Heart right ventricle (tissue), 16 donors: Measurements from ENCODE around the gene PARD3. TPM values are rescaled to one million over a fixed set of nuclear protein-coding genes. Genes with fewer than 3 reads are reported as not detected.

ENCODE experiments used
- ATAC-seq, 8 donors: fragments of 200-7000 bp; cut with Tn5 transposase; one replicate each; pipeline ENCODE4 v1.9.1; 2020; ENCODE audit warnings: mild to moderate bottlenecking in 8 of 8, moderate library complexity in 8 of 8, moderate number of reproducible peaks in 1 of 8
- DNase-seq, 2 donors: peaks; one replicate each; pipeline ENCODE4 v3.0.0-alpha.2; 2020
- H3K27ac ChIP-seq, 10 donors: fragments of 200-600 bp; sonication (generic) in 2 of 10; one replicate each; pipeline versions ENCODE4 v1.5.0 to v1.8.0; 2020 to 2022; ENCODE audit warnings: mild to moderate bottlenecking in 3 of 10
- H3K27me3 ChIP-seq, 7 donors: fragments of 200-600 bp; one replicate each; pipeline ENCODE4 v1.8.0; 2021 to 2022; ENCODE audit warnings: mild to moderate bottlenecking in 2 of 7
- H3K36me3 ChIP-seq, 9 donors: fragments of 200-600 bp; sonication (generic) in 1 of 9; one replicate each; pipeline versions ENCODE4 v1.5.0 to v1.8.0; 2020 to 2022; ENCODE audit warnings: mild to moderate bottlenecking in 2 of 9
- H3K4me1 ChIP-seq, 9 donors: fragments of 200-600 bp; sonication (generic) in 1 of 9; one replicate each; pipeline versions ENCODE4 v1.5.0 to v1.8.0; 2020 to 2022; ENCODE audit warnings: mild to moderate bottlenecking in 4 of 9
- H3K4me3 ChIP-seq, 10 donors: fragments of 200-600 bp; sonication (generic) in 2 of 10; one replicate each; pipeline versions ENCODE4 v1.5.0 to v1.8.0; 2020 to 2022; ENCODE audit warnings: mild to moderate bottlenecking in 7 of 10, moderate library complexity in 2 of 10
- H3K9me3 ChIP-seq, 11 donors: fragments of 200-600 bp in 10 of 11; sonication (generic) in 2 of 11; one replicate each; pipeline versions ENCODE4 v1.5.0 to v1.8.0; 2013 to 2022; ENCODE audit warnings: mild to moderate bottlenecking in 2 of 11, control low read depth in 1 of 11, moderate library complexity in 1 of 11
- CTCF ChIP-seq, 9 donors: fragments of 200-600 bp; sonication (generic) in 2 of 9; IDR thresholded peaks; one replicate each; pipeline versions ENCODE4 v1.5.0 to v1.8.0; 2021 to 2022; ENCODE audit warnings: antibody characterized with exemption in 9 of 9, mild to moderate bottlenecking in 5 of 9, moderate library complexity in 1 of 9
- WGBS, 2 donors: extraction: QIAGEN DNeasy Blood & Tissue Kit; methylation state at CpG; one replicate each; pipeline ENCODE4 v1.1.7; 2013; ENCODE audit warnings: inconsistent platforms in 1 of 2; 5-methylcytosine and 5-hydroxymethylcytosine counted together
- intact Hi-C, 10 donors: fragments of 100-400 bp; cut with DNase I; formaldehyde crosslinking; loops; one replicate each; pipeline versions ENCODE4 v1.11.1 to v1.14.2; 2022
- polyA plus RNA-seq, 2 donors: library from polyadenylated mRNA; stranded (reverse); fragments of 200-250 nt; gene quantifications; one replicate each; pipeline ENCODE4 v1.2.3, GENCODE V29; 2013
- total RNA-seq, 10 donors: library from RNA; stranded (reverse); fragmentation: NEBNext Ultra II Directional in 3 of 10; extraction: Animal tissue kit (Norgen Biotek cat#: 25700) in 3 of 10; gene quantifications; one replicate each; pipeline versions ENCODE4 v1.2.1 to v1.2.4, GENCODE V29; 2021 to 2023
- donor health status: Arrhythmogenic right ventricular cardiomyopathy.
- donor health status: ischemic (EF 13 %, LVEDD 7.1; RV severe dilation, severe dysfunction).
- donor health status: healthy with polysubstance abuse.
- donor health status: DM: no; HTN: yes; CAD: no.
- donor health status: DM: no; HTN: no; CAD: no.
- donor health status: ischemic (EF 25% LVEDD 6.9; RV normal size, moderate dysfunction).
- donor health status: ischemic (EF 25% LVEDD 5.7; RV mildly dilated, moderate dysfunction).
- donor health status: healthy.
- donor health status: DM: yes; HTN: yes; CAD: no.
- donor health status: Ischemic cardiomyopathy.
- donor health status: ischemic (EF 35%, LVEDD 5.7; RV mildly dilated, moderate dysfunction).
- donor health status: nonischemic (EF 11% LVEDD 7.7; RV severe dilation, severe dysfunction).
- donor health status: DM: yes; HTN: yes; CAD: no.
- donor health status: PGD.
- donor health status: ischemic (EF 29% LVEDD 5.4; RV normal size, mild dysfunction).
- donor health status: nonischemic (EF 23%, LVEDD 6.1; RV moderate dilation, normal function).

The PARD3 gene
- total and polyA plus RNA-seq, 12 donors = 19.7 to 41.8 (median 34.2) TPM

DNA sequence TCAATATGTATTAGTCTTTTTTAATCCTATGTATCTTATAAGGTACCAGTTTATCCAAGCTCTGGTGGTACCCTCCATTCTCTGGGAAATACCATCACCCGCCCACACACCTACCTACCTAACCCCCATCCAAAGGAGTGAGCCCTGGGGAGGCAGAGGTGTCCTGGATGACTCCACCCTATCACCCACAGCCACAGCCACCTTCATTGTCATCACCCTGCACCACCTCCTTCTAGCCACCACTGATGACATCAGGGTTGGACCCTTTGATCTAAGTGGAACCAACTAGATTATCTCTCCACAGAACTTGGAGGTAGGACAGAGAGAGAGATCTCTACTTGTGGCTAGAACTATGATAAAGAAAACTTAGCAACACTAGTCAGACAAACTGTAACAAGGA lies 259.4 kb downstream of the PARD3 start:
- Histone ChIP-seq H3K27ac (no peak overlapping the region), H3K36me3 (no peaks in the 10 kb centered on the region), H3K27me3 (no peaks in the 10 kb centered on the region), H3K9me3 (no peaks in the 10 kb centered on the region), H3K4me1 (peaks cover 0 to 4% (median 0%) of the 10 kb centered on the region in 9 donors), H3K4me3 (no peak overlapping the region)
- DNase-seq (no peak), ATAC-seq (no peak)
- no peak for TF ChIP-seq CTCF (IDR thresholded peaks at IDR 0.05)
- 96 to 98% methylated on average over 1 of the region's 1 CpG for WGBS, 2 donors
- intact Hi-C loops = no loop called here

DNA sequence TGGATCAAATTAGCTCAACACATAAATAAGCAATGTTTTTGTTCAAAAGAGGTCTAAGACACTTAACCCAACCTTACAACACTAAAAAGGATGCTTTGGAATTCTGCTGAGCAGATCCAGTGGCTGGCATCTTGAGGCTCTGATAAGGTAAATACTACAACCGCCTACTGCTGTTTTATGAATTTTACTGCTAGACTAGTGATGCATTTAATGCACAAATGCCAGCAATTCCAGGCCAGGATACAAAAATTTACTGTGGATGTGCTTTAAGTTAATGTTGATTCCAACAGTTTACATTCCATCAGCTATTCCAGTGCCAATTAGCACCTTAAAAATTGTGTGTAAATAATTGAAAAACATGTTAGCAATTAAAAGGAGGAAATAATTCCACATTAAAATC lies 261.3 kb downstream of the PARD3 start:
- Histone ChIP-seq H3K4me3 (no peak overlapping the region), H3K27ac (no peak overlapping the region), H3K36me3 (no peaks in the 10 kb centered on the region), H3K27me3 (no peaks in the 10 kb centered on the region), H3K4me1 (peaks cover 0 to 16% (median 0%) of the 10 kb centered on the region in 9 donors), H3K9me3 (no peaks in the 10 kb centered on the region)
- intact Hi-C loops = no loop called here
- WGBS, 2 donors = 45 to 97% methylated on average over 1 of the region's 1 CpG
- no peak for DNase-seq
- no peak for TF ChIP-seq CTCF (IDR thresholded peaks at IDR 0.05)
- ATAC-seq = no peak

DNA sequence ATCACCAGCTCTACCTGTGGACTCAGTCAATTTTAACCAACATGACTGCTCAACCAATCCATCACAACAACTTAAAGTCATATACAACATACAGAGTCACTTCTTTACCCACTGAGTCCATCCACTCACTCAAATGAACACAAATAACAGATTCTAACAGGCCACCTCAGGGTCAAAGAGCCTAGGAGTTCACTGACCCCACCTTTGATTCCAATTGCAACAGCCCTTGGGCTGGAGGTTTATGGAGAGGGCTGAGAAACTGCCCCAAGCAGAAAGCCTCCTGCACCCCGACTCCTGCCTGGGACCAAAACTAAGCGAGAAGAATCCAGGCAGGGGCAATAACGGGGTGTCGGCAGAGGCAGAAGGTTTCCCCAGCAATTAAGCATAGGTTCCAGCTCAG lies 263.8 kb downstream of the PARD3 start:
- H3K4me3 ChIP-seq = no peak overlapping the region
- no peak overlapping the region for H3K27ac ChIP-seq
- no peak for TF ChIP-seq CTCF (IDR thresholded peaks at IDR 0.05)
- no peaks in the 10 kb centered on the region for H3K36me3 ChIP-seq
- peaks cover 0 to 37% (median 8%) of the 10 kb centered on the region in 9 donors for H3K4me1 ChIP-seq
- ATAC-seq (no peak), DNase-seq (no peak)
- H3K9me3 ChIP-seq = no peaks in the 10 kb centered on the region
- H3K27me3 ChIP-seq = no peaks in the 10 kb centered on the region
- WGBS, 2 donors = 95 to 96% methylated on average over 4 of the region's 4 CpGs
- intact Hi-C loops = no loop called here

DNA sequence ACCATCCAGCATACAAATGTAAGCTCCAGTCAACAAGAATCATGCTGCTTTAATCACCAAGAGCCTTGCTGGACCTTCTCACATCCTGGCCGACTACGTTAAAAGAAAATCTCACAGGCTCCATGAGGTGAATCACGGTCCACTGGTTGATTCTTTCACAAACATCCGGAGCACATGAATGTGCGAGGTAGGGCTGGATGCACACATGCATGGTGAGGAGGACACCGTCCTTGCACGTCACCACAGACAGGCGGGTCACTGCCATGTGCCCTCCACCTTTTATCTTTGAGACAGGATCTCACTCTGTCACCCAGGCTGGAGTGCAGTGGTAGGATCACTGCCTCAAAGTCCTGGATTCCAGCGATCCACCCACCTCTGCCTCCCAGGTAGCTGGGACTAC lies 265.1 kb downstream of the PARD3 start:
- no peak for ATAC-seq
- DNase-seq = no peak
- no peaks in the 10 kb centered on the region for H3K27me3 ChIP-seq
- TF ChIP-seq CTCF (IDR thresholded peaks at IDR 0.05) = no peak
- 93% methylated on average over 9 of the region's 9 CpGs for WGBS, 2 donors
- H3K4me3 ChIP-seq = no peak overlapping the region
- H3K36me3 ChIP-seq = no peaks in the 10 kb centered on the region
- intact Hi-C loops = no loop called here
- H3K27ac ChIP-seq = peak overlapping the region in 3 of 10 donors; percentile 13 to 35 (median 27)
- H3K4me1 ChIP-seq = peaks cover 0 to 37% (median 8%) of the 10 kb centered on the region in 9 donors
- no peaks in the 10 kb centered on the region for H3K9me3 ChIP-seq
